ENCODE results near the gene SDSL. TPM values are rescaled to one million over a fixed set of nuclear protein-coding genes. Genes with fewer than 3 reads are reported as not detected.

The SDSL gene
- total RNA-seq, 1 experiment from 2014 or later = 19.9 TPM

DNA sequence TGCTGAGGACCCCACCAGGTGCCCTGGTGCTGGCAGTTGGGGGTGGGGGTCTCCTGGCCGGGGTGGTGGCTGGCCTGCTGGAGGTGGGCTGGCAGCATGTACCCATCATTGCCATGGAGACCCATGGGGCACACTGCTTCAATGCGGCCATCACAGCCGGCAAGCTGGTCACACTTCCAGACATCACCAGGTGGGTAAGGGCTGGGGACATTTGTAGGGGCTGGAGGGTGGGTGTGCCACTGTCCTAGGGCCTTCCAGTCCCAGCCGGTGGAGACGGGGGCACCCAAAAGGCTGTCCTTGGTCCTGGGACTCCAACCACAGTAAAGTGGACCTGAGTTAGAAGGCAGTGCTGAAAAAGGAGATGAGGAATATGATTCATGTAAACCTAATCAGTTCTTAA lies 13.2 kb downstream of the SDSL start:
- CTCF ChIA-PET = no interaction called here
- no TSS peak for BruUV-seq (replicated peaks)
- TF ChIP-seq, protein P1, sequence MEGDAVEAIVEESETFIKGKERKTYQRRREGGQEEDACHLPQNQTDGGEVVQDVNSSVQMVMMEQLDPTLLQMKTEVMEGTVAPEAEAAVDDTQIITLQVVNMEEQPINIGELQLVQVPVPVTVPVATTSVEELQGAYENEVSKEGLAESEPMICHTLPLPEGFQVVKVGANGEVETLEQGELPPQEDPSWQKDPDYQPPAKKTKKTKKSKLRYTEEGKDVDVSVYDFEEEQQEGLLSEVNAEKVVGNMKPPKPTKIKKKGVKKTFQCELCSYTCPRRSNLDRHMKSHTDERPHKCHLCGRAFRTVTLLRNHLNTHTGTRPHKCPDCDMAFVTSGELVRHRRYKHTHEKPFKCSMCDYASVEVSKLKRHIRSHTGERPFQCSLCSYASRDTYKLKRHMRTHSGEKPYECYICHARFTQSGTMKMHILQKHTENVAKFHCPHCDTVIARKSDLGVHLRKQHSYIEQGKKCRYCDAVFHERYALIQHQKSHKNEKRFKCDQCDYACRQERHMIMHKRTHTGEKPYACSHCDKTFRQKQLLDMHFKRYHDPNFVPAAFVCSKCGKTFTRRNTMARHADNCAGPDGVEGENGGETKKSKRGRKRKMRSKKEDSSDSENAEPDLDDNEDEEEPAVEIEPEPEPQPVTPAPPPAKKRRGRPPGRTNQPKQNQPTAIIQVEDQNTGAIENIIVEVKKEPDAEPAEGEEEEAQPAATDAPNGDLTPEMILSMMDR (IDR thresholded peaks at IDR 0.05; ENCODE audit: unreplicated experiment) = no peak
- no peaks in the 10 kb centered on the region for H3K36me3 Mint-ChIP-seq (ENCODE audit: insufficient read depth, unreplicated experiment)
- DNase-seq = no peak
- peaks cover 6% of the 10 kb centered on the region for H3K27me3 Mint-ChIP-seq (ENCODE audit: unreplicated experiment)
- no peak overlapping the region for H3K4me3 Mint-ChIP-seq (ENCODE audit: low read depth, unreplicated experiment)
- no peaks in the 10 kb centered on the region for H3K9me3 Mint-ChIP-seq (ENCODE audit: low read depth, unreplicated experiment)
- no peaks in the 10 kb centered on the region for H3K4me1 Mint-ChIP-seq (ENCODE audit: low read depth, unreplicated experiment)
- H3K27ac Mint-ChIP-seq (ENCODE audit: unreplicated experiment) = no peak overlapping the region
- intact Hi-C loops (cut with micrococcal nuclease; ENCODE audit: unreplicated experiment) = no loop called here

DNA sequence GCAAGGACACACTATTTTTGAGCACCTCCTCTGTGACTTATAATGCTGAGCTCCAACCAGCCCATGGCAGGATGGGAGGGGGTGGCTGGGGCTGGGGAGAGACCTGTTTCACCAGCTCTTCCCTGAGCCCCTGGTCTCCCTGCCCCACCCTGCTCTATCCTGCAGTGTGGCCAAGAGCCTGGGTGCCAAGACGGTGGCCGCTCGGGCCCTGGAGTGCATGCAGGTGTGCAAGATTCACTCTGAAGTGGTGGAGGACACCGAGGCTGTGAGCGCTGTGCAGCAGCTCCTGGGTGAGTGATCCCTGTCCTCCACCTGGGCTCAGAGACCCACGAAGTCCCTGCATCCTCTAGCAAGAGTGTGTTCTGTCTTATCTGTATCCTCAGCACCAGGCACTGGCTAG lies 14.4 kb downstream of the SDSL start:
- Mint-ChIP-seq H3K4me1 (ENCODE audit: low read depth, unreplicated experiment) (no peaks in the 10 kb centered on the region), H3K36me3 (ENCODE audit: insufficient read depth, unreplicated experiment) (no peaks in the 10 kb centered on the region), H3K4me3 (ENCODE audit: low read depth, unreplicated experiment) (no peak overlapping the region), H3K9me3 (ENCODE audit: low read depth, unreplicated experiment) (no peaks in the 10 kb centered on the region), H3K27ac (ENCODE audit: unreplicated experiment) (no peak overlapping the region), H3K27me3 (ENCODE audit: unreplicated experiment) (no peaks in the 10 kb centered on the region)
- no peak for DNase-seq
- CTCF ChIA-PET = no interaction called here
- TF ChIP-seq, protein P1 (IDR thresholded peaks at IDR 0.05; ENCODE audit: unreplicated experiment) = no peak
- intact Hi-C loops (cut with micrococcal nuclease; ENCODE audit: unreplicated experiment) = no loop called here
- BruUV-seq (replicated peaks) = no TSS peak

DNA sequence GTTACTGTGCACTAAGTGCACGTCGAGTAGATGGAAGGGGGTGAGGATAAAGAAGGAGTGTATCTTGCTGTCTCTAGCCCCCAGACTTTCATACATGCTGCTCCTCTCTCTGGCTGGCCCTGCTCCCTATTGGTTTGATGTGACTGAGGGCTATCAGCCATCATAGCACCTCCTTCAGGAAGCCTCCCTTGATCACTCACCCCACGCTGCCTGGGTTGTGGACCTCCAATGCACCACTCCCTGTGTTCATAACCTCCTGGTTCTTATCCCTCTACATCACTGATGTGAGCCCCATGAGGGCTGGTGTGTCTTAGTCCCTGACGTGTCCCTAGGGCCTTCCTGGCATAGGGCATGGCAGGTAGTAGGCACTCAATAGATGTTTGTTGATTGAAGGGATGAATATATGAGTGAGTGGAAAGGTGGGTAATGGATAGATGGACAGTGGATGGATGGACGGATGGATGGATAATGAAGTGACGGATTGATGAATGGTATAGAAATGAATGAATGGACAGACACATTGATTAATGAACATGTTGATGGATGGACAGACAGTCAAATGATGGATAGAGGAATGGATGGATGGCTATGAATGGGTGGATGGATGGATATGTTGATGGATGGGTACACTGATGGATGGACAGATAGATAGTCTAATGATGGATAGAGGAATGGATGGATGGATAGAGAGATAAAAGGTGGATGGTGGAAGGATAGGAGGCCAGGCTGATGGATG lies 15.0 kb downstream of the SDSL start:
- no peak overlapping the region for H3K27ac Mint-ChIP-seq (ENCODE audit: unreplicated experiment)
- no peak overlapping the region for H3K4me3 Mint-ChIP-seq (ENCODE audit: low read depth, unreplicated experiment)
- CTCF ChIA-PET = no interaction called here
- no peaks in the 10 kb centered on the region for H3K36me3 Mint-ChIP-seq (ENCODE audit: insufficient read depth, unreplicated experiment)
- H3K9me3 Mint-ChIP-seq (ENCODE audit: low read depth, unreplicated experiment) = no peaks in the 10 kb centered on the region
- H3K27me3 Mint-ChIP-seq (ENCODE audit: unreplicated experiment) = no peaks in the 10 kb centered on the region
- DNase-seq = no peak
- intact Hi-C loops (cut with micrococcal nuclease; ENCODE audit: unreplicated experiment) = no loop called here
- H3K4me1 Mint-ChIP-seq (ENCODE audit: low read depth, unreplicated experiment) = no peaks in the 10 kb centered on the region
- no TSS peak for BruUV-seq (replicated peaks)
- TF ChIP-seq, protein P1 (IDR thresholded peaks at IDR 0.05; ENCODE audit: unreplicated experiment) = no peak

DNA sequence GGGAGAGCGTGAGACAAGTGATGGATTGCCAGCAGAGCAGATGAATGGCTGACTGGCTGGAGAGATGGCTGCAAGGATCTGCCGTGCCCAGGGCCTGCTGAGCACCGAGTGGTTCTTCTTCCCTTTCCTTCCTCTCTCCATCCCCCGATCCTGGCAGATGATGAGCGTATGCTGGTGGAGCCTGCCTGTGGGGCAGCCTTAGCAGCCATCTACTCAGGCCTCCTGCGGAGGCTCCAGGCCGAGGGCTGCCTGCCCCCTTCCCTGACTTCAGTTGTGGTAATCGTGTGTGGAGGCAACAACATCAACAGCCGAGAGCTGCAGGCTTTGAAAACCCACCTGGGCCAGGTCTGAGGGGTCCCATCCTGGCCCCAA lies 15.5 kb downstream of the SDSL start:
- no peak for DNase-seq
- no peak overlapping the region for H3K27ac Mint-ChIP-seq (ENCODE audit: unreplicated experiment)
- H3K9me3 Mint-ChIP-seq (ENCODE audit: low read depth, unreplicated experiment) = no peaks in the 10 kb centered on the region
- no TSS peak for BruUV-seq (replicated peaks)
- intact Hi-C loops (cut with micrococcal nuclease; ENCODE audit: unreplicated experiment) = no loop called here
- H3K4me1 Mint-ChIP-seq (ENCODE audit: low read depth, unreplicated experiment) = no peaks in the 10 kb centered on the region
- H3K27me3 Mint-ChIP-seq (ENCODE audit: unreplicated experiment) = no peaks in the 10 kb centered on the region
- TF ChIP-seq, protein P1 (IDR thresholded peaks at IDR 0.05; ENCODE audit: unreplicated experiment) = no peak
- no peak overlapping the region for H3K4me3 Mint-ChIP-seq (ENCODE audit: low read depth, unreplicated experiment)
- CTCF ChIA-PET = no interaction called here
- no peaks in the 10 kb centered on the region for H3K36me3 Mint-ChIP-seq (ENCODE audit: insufficient read depth, unreplicated experiment)

All from Calu3 (cell line).